Endometrial microvascular endothelial cells (primary cell): ENCODE results near the gene FAM240B. TPM values are rescaled to one million over a fixed set of nuclear protein-coding genes. Genes with fewer than 3 reads are reported as not detected.

Experiments
- total RNA-seq: library from RNA; depleted of rRNA; stranded (reverse); fragments of >200 nt; gene quantifications from one replicate; pipeline ENCODE4 v1.2.3, GENCODE V29; 2015; ENCODE audit errors: inconsistent ontology term

FAM240B gene
- total RNA-seq, 1 donor from 2014 or later: not detected

Other genes starting within 250 kb of the FAM240B start
- gene ANKRD18A, start 99.5 kb downstream of the FAM240B start, total RNA-seq: not detected